Measurements from ENCODE around the gene PTPRM. TPM values are rescaled to one million over a fixed set of nuclear protein-coding genes. Genes with fewer than 3 reads are reported as not detected.

Gene PTPRM
- total RNA-seq, 1 experiment from 2014 or later = not detected

DNA sequence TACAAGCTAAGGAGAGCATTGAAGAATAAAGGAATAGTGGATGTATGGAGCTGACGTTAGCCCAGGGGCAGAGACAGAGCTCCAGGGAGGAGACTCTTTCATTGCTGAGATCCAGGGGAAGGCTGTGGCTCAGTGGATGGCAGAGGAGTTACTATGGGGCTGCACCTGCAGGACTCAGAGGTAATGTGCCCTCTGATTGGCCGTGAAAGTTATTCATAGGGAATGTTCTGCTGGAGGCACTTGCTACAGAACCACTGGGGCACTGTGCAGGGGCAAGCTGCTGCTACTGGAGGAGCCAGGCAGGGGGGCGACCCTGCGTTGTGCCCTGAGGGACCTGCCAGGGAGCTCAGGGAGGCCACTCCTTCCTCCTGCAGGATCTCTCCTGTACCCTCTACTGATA, 199.2 kb downstream of the PTPRM start:
- ChIA-PET POLR2A (ENCODE audit: low non-redundant PET) (no interaction called here), CTCF (no interaction called here)
- no TSS peak for BruUV-seq (replicated peaks)
- DNase-seq (ENCODE audit: low spot score) = no peak
- Histone ChIP-seq H3K9me3 (ENCODE audit: low read depth, low read length, poor library complexity, severe bottlenecking) (peaks cover 19% of the 10 kb centered on the region), H3K4me3 (ENCODE audit: low read depth, low read length, poor library complexity, severe bottlenecking) (no peak overlapping the region), H3K27me3 (replicated peaks; ENCODE audit: insufficient read depth, low read depth, low read length, poor library complexity) (no peaks in the 10 kb centered on the region), H3K27ac (ENCODE audit: low read depth, low read length, poor library complexity, severe bottlenecking) (no peak overlapping the region), H3K36me3 (ENCODE audit: insufficient read depth, low read length, poor library complexity, severe bottlenecking) (no peaks in the 10 kb centered on the region), H3K4me1 (ENCODE audit: insufficient read depth, low read length, poor library complexity, severe bottlenecking) (no peaks in the 10 kb centered on the region)
- intact Hi-C loops (cut with micrococcal nuclease; ENCODE audit: unreplicated experiment) = no loop called here
- TF ChIP-seq, protein P1, sequence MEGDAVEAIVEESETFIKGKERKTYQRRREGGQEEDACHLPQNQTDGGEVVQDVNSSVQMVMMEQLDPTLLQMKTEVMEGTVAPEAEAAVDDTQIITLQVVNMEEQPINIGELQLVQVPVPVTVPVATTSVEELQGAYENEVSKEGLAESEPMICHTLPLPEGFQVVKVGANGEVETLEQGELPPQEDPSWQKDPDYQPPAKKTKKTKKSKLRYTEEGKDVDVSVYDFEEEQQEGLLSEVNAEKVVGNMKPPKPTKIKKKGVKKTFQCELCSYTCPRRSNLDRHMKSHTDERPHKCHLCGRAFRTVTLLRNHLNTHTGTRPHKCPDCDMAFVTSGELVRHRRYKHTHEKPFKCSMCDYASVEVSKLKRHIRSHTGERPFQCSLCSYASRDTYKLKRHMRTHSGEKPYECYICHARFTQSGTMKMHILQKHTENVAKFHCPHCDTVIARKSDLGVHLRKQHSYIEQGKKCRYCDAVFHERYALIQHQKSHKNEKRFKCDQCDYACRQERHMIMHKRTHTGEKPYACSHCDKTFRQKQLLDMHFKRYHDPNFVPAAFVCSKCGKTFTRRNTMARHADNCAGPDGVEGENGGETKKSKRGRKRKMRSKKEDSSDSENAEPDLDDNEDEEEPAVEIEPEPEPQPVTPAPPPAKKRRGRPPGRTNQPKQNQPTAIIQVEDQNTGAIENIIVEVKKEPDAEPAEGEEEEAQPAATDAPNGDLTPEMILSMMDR (conservative IDR thresholded peaks at IDR 0.05; ENCODE audit: low read depth, low read length) = no peak
- no peak for TF ChIP-seq EZH2 (IDR thresholded peaks at IDR 0.05; ENCODE audit: borderline replicate concordance, low read depth, low read length, poor library complexity, severe bottlenecking)

DNA sequence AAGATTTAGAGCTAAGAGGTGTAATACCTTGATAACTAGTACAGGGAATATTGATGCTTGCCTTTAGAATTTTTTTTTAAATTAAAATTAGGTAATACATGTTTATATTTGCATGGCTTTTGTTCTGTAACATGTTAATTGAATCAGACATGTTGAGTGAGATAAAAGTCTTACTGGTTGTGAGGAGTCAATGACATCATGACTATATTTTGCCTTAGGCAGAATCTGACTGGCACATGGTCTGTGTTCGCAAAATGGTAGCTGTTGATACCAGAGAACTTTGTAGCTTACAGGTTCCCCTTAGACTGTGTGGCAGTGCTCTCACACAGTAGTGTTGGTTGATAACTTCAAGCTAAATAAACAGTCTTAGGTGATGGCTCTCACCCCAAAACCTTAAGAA, 199.7 kb downstream of the PTPRM start:
- intact Hi-C loops (cut with micrococcal nuclease; ENCODE audit: unreplicated experiment) = no loop called here
- H3K9me3 ChIP-seq (ENCODE audit: low read depth, low read length, poor library complexity, severe bottlenecking) = peaks cover 19% of the 10 kb centered on the region
- DNase-seq (ENCODE audit: low spot score) = no peak
- no peaks in the 10 kb centered on the region for H3K36me3 ChIP-seq (ENCODE audit: insufficient read depth, low read length, poor library complexity, severe bottlenecking)
- TF ChIP-seq, protein P1 (conservative IDR thresholded peaks at IDR 0.05; ENCODE audit: low read depth, low read length) = no peak
- no peaks in the 10 kb centered on the region for H3K4me1 ChIP-seq (ENCODE audit: insufficient read depth, low read length, poor library complexity, severe bottlenecking)
- H3K4me3 ChIP-seq (ENCODE audit: low read depth, low read length, poor library complexity, severe bottlenecking) = no peak overlapping the region
- no peak overlapping the region for H3K27ac ChIP-seq (ENCODE audit: low read depth, low read length, poor library complexity, severe bottlenecking)
- POLR2A ChIA-PET (ENCODE audit: low non-redundant PET) = no interaction called here
- BruUV-seq (replicated peaks) = no TSS peak
- no peaks in the 10 kb centered on the region for H3K27me3 ChIP-seq (replicated peaks; ENCODE audit: insufficient read depth, low read depth, low read length, poor library complexity)
- CTCF ChIA-PET = no interaction called here

DNA sequence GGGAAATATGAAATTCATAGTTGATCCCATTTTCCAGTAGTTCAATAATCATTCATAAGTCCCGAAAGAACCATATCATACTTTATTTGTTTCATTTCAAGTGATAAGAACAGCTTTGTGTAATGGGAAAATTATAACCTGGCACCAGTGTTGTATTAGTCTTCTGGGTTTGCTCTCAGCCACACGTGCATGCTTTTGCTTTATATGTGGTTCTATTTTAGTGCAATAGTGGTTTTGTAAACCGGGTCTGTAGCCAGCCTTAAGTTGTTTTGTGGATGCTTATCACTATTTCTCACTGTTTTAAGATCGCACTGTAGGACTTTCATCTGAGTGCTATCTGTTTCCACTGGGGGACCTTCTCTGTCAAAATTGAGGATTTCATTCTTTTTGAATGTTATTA, 203.8 kb downstream of the PTPRM start:
- H3K4me3 ChIP-seq (ENCODE audit: low read depth, low read length, poor library complexity, severe bottlenecking) = no peak overlapping the region
- H3K9me3 ChIP-seq (ENCODE audit: low read depth, low read length, poor library complexity, severe bottlenecking) = peaks cover 4% of the 10 kb centered on the region
- no peaks in the 10 kb centered on the region for H3K4me1 ChIP-seq (ENCODE audit: insufficient read depth, low read length, poor library complexity, severe bottlenecking)
- TF ChIP-seq EZH2 (IDR thresholded peaks at IDR 0.05; ENCODE audit: borderline replicate concordance, low read depth, low read length, poor library complexity, severe bottlenecking) = no peak
- TF ChIP-seq, protein P1 (conservative IDR thresholded peaks at IDR 0.05; ENCODE audit: low read depth, low read length) = no peak
- H3K27me3 ChIP-seq (replicated peaks; ENCODE audit: insufficient read depth, low read depth, low read length, poor library complexity) = no peaks in the 10 kb centered on the region
- intact Hi-C loops (cut with micrococcal nuclease; ENCODE audit: unreplicated experiment) = no loop called here
- no peaks in the 10 kb centered on the region for H3K36me3 ChIP-seq (ENCODE audit: insufficient read depth, low read length, poor library complexity, severe bottlenecking)
- POLR2A ChIA-PET (ENCODE audit: low non-redundant PET) = no interaction called here
- H3K27ac ChIP-seq (ENCODE audit: low read depth, low read length, poor library complexity, severe bottlenecking) = no peak overlapping the region
- no TSS peak for BruUV-seq (replicated peaks)
- CTCF ChIA-PET = no interaction called here
- DNase-seq (ENCODE audit: low spot score) = no peak
